ENCODE measurements around the gene EXT2.

GRCh38 chr11:44172966-44173365, 77.5 kb downstream of the EXT2 start:
- TF ChIP-seq ESRRG (CRISPR knock-in tag; IDR thresholded peaks at IDR 0.05) (no peak), TSHZ2 (CRISPR knock-in tag; IDR thresholded peaks at IDR 0.05) (no peak), ZFP30 (CRISPR knock-in tag; IDR thresholded peaks at IDR 0.05) (no peak), PPARA (CRISPR knock-in tag; IDR thresholded peaks at IDR 0.05; ENCODE audit: borderline replicate concordance) (no peak), PATZ1 (CRISPR knock-in tag; IDR thresholded peaks at IDR 0.05; ENCODE audit: borderline replicate concordance) (no peak), ARNTL (CRISPR knock-in tag; IDR thresholded peaks at IDR 0.05; ENCODE audit: borderline replicate concordance, low read depth) (no peak), ZNF70 (CRISPR knock-in tag; IDR thresholded peaks at IDR 0.05) (no peak), ZFP3 (CRISPR knock-in tag; IDR thresholded peaks at IDR 0.05) (no peak)
